NCI-H1105 (cell line): ENCODE measurements around the gene CTSL.
"Not testable (repeated sequence)": the region's sequence is repeated elsewhere in the genome, so short reads cannot be mapped to it uniquely, and the experiment has no call there.

Experiments
- DNase-seq: peaks from one replicate; lab custom pipeline; 2025; lab: John Stamatoyannopoulos, UW

Gene CTSL

GRCh38 chr9:87722393-87723088, 3.4 kb upstream of the CTSL start:
- no peak for DNase-seq

GRCh38 chr9:87725356-87725899, 491 bp upstream of the CTSL start:
- no peak for DNase-seq

- DNase-seq, result no peak
These were observed 3.3 kb downstream of the CTSL start for GRCh38 chr9:87729246-87729645.

GRCh38 chr9:87731321-87731720, 5.4 kb downstream of the CTSL start:
- no peak for DNase-seq

- DNase-seq, result no peak
These were observed 6.4 kb downstream of the CTSL start for GRCh38 chr9:87732344-87732743.

GRCh38 chr9:87732756-87733155, 6.8 kb downstream of the CTSL start:
- no peak for DNase-seq

- DNase-seq, result no peak
These were observed 7.5 kb downstream of the CTSL start for GRCh38 chr9:87733273-87734052.

- no peak for DNase-seq
These were observed 8.2 kb downstream of the CTSL start for GRCh38 chr9:87734106-87734505.

GRCh38 chr9:87739546-87739945, 13.6 kb downstream of the CTSL start:
- no peak for DNase-seq

- no peak for DNase-seq
These were observed 14.3 kb downstream of the CTSL start for GRCh38 chr9:87740209-87740608.

GRCh38 chr9:87741326-87741725, 15.4 kb downstream of the CTSL start:
- DNase-seq, result no peak

- no peak for DNase-seq
These were observed 16.0 kb downstream of the CTSL start for GRCh38 chr9:87741891-87742290.

GRCh38 chr9:87742813-87743428, 17.0 kb downstream of the CTSL start:
- no peak for DNase-seq

- DNase-seq, result not testable (repeated sequence)
These were observed 18.3 kb downstream of the CTSL start for GRCh38 chr9:87744247-87744646.

- no peak for DNase-seq
These were observed 20.3 kb downstream of the CTSL start for GRCh38 chr9:87746186-87746585.

GRCh38 chr9:87748881-87749280, 23.0 kb downstream of the CTSL start:
- DNase-seq, result no peak

GRCh38 chr9:87749335-87750035, 23.6 kb downstream of the CTSL start:
- no peak for DNase-seq

- DNase-seq, result no peak
These were observed 24.8 kb downstream of the CTSL start for GRCh38 chr9:87750726-87751125.

- no peak for DNase-seq
These were observed 25.5 kb downstream of the CTSL start for GRCh38 chr9:87751423-87751822.

GRCh38 chr9:87751868-87752267, 25.9 kb downstream of the CTSL start:
- DNase-seq, result no peak

GRCh38 chr9:87753313-87753712, 27.4 kb downstream of the CTSL start:
- DNase-seq, result no peak

- DNase-seq, result not testable (repeated sequence)
These were observed 32.4 kb downstream of the CTSL start for GRCh38 chr9:87758330-87758729.
